ENCODE results near the gene SLA2.
"Not testable (repeated sequence)": the region's sequence is repeated elsewhere in the genome, so short reads cannot be mapped to it uniquely, and the experiment has no call there.

The SLA2 gene

DNA sequence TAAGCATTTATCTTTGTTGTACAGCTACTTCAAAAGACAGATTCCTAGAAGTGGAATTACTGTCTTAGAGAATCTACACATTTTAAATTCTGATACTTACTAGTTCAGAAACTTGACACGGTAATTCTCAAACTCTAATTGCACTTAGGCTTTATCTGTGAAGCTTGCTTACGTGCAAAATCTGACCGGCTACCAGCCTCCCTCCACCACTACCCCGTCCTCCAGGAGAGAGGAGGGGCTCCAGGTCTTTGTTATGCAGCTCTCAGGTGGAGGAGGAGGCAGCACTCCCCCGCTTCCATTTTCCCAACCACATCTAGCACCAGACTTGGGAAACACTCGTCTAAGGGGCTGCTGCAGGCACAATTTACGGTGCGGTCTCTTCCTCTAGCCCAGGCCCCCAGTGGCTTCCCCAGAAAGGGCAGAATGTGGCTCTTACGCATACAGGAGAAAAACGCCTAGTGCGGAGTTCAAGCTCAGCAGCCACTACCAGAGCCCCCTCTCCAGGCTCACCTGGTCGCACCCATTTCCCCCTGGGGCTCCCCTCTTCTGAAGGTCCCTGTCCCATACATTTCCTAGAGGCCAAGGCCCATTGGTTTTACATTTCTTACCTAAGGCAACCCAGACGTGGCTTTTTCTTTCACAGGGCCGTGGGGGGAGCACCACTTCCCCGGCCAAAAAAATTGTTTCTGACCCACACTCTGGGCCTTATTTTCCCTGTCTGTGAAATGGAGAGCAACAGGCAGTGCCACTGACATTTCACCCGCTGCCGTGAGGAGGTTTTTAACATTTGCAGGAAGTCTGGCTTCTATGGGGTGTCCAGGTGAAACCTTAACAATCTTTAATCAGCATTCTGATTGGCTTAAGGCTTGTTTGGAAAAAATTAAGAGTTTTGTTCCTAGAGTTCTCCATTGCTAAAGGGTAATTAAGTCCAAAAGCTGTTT lies 74.2 kb downstream of the SLA2 start:
- no peak for TF ChIP-seq CTCF (IDR thresholded peaks at IDR 0.05)
- no peaks in the 10 kb centered on the region for H3K36me3 ChIP-seq
- peaks cover 16 to 17% of the 10 kb centered on the region in 2 experiments for H3K4me1 ChIP-seq (ENCODE audit: control insufficient read depth in 1 of 2, insufficient read depth in 1 of 2, low read depth in 1 of 2, low read length in 1 of 2)
- no peak overlapping the region for H3K4me3 ChIP-seq (ENCODE audit: low read depth in 1 of 2, low read length in 1 of 2)
- no peaks in the 10 kb centered on the region for H3K9me3 ChIP-seq
- H3K27me3 ChIP-seq, result peaks cover 60% of the 10 kb centered on the region
- peak overlapping the region; percentile 74 for H3K27ac ChIP-seq

DNA sequence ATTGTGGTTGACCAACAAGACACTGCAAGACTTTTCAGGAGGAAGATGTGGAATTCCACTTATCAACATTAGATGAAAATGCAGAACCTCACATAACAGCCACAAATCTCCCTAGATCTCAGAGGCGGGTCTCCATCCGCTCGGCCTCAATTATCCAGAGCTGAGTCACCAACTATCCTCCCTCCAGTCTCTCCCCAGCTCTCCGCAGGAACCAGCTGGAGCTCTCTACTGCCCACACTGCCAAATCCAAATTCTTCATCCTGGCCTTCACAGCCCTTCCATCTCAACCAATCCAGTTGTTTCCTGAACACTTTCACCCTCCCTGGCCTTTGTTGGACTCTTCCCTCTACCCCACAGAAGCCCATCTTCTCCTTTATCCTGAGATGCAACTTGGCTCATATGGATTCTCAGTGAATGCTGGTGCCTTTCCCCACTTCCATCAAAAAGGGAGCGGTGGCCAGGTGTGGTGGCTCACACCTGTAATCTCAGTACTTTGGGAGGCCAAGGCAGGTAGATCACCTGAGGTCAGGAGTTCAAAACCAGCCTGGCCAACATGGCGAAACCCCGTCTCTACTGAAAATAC lies 76.1 kb downstream of the SLA2 start:
- no peaks in the 10 kb centered on the region for H3K36me3 ChIP-seq
- H3K27ac ChIP-seq, result no peak overlapping the region
- TF ChIP-seq CTCF (IDR thresholded peaks at IDR 0.05), result no peak
- no peaks in the 10 kb centered on the region for H3K9me3 ChIP-seq
- peaks cover 13 to 14% of the 10 kb centered on the region in 2 experiments for H3K4me1 ChIP-seq (ENCODE audit: control insufficient read depth in 1 of 2, insufficient read depth in 1 of 2, low read depth in 1 of 2, low read length in 1 of 2)
- H3K4me3 ChIP-seq (ENCODE audit: low read depth in 1 of 2, low read length in 1 of 2), result no peak overlapping the region
- peaks cover 52% of the 10 kb centered on the region for H3K27me3 ChIP-seq

DNA sequence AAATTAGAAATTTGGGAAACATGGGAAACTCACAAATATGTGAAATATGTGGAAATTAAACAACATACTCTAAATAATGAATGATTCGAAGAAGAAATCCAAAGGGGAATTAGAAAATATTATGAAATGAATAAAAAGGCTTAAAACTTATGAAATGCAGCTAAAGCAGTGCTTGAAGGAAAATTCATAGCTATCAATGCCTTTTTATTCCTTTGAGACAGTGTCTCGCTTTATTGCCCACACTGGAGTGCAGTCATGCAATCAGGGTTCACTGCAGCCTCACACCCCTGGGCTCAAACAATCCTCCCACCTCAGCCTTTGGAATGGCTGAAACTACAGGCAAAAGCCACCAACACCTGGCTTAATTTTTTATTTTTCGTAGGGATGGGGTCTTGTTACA lies 80.5 kb downstream of the SLA2 start:
- Histone ChIP-seq H3K9me3 (no peaks in the 10 kb centered on the region), H3K4me1 (ENCODE audit: control insufficient read depth in 1 of 2, insufficient read depth in 1 of 2, low read depth in 1 of 2, low read length in 1 of 2) (no peaks in the 10 kb centered on the region), H3K27ac (no peak overlapping the region), H3K36me3 (no peaks in the 10 kb centered on the region), H3K27me3 (peaks cover 7% of the 10 kb centered on the region), H3K4me3 (ENCODE audit: low read depth in 1 of 2, low read length in 1 of 2) (no peak overlapping the region)
- TF ChIP-seq CTCF (IDR thresholded peaks at IDR 0.05), result no peak

DNA sequence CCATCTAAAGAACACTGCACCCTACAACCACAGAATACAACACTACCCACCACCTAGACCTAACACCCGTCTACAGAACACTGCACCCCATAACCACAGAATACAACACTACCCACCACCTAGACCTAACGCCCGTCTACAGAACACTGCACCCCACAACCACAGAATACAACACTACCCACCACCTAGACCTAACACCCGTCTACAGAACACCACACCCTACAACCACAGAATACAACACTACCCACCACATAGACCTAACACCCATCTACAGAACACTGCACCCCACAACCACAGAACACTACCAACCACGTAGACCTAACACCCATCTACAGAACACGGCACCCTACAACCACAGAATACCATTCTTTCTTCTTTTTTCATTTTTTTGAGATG lies 81.3 kb downstream of the SLA2 start:
- H3K4me1 ChIP-seq (ENCODE audit: control insufficient read depth in 1 of 2, insufficient read depth in 1 of 2, low read depth in 1 of 2, low read length in 1 of 2); H3K4me3 ChIP-seq (ENCODE audit: low read depth in 1 of 2, low read length in 1 of 2); H3K27ac ChIP-seq; H3K27me3 ChIP-seq; H3K9me3 ChIP-seq; H3K36me3 ChIP-seq: not testable (repeated sequence)

- not testable (repeated sequence) for H3K27ac ChIP-seq; H3K9me3 ChIP-seq; H3K4me1 ChIP-seq (ENCODE audit: control insufficient read depth in 1 of 2, insufficient read depth in 1 of 2, low read depth in 1 of 2, low read length in 1 of 2); H3K27me3 ChIP-seq; H3K36me3 ChIP-seq; H3K4me3 ChIP-seq (ENCODE audit: low read depth in 1 of 2, low read length in 1 of 2)
Measured at GRCh38 chr20:36564078-36564725, 81.8 kb downstream of the SLA2 start.

DNA sequence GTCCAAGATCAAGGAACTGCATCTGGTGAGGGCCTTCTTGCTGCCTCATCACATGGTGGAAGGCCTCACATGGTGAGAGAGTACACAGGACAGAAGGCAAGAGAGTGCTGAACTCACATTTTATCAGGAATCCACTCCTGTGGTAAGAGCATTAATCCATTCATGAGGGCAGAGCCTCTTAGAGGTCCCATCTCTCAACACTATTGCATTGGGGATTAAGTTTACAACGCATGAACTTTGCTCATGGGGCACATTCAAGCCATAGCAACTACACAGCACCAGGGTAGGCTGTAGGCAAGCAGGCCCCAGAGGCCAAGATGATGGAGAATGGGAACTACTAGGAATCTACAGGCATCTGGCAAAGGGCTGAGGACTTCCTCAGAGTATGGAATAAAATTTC lies 82.6 kb downstream of the SLA2 start:
- no peak overlapping the region for H3K4me3 ChIP-seq (ENCODE audit: low read depth in 1 of 2, low read length in 1 of 2)
- H3K36me3 ChIP-seq, result no peaks in the 10 kb centered on the region
- H3K27ac ChIP-seq, result no peak overlapping the region
- no peaks in the 10 kb centered on the region for H3K27me3 ChIP-seq
- TF ChIP-seq CTCF (IDR thresholded peaks at IDR 0.05), result no peak
- no peaks in the 10 kb centered on the region for H3K4me1 ChIP-seq (ENCODE audit: control insufficient read depth in 1 of 2, insufficient read depth in 1 of 2, low read depth in 1 of 2, low read length in 1 of 2)
- no peaks in the 10 kb centered on the region for H3K9me3 ChIP-seq

Data from neutrophil (primary cell).